ENCODE measurements around the gene STXBP1. TPM values are rescaled to one million over a fixed set of nuclear protein-coding genes. Genes with fewer than 3 reads are reported as not detected.

STXBP1 gene
- polyA plus RNA-seq, 3 donors = 0.27 to 0.59 TPM; not detected in 1

DNA sequence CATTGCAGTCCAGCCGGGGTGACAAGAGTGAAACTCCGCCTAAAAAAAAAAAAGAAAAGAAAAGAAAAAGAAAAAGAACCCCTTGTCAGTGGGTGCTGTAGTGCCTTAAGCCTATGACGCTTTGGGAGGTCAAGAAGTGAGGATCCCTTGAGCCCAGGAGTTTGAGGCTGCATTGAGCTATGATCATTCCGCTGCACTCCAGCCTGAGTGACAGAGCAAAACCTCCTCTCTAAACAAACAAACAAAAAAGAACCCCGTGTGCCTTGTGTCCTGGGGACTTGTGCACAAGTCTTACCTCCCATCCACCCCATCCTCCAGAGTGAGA lies 33.5 kb upstream of the STXBP1 start:
- peak overlapping the region; percentile 82 for H3K9ac ChIP-seq (ENCODE audit: insufficient read depth, low read length, poor library complexity, severe bottlenecking)
- H3K4me1 ChIP-seq (ENCODE audit: control insufficient read depth in 1 of 2, insufficient read depth in 2 of 2, low read length in 2 of 2) = peaks cover 84 to 86% of the 10 kb centered on the region in 2 donors
- intact Hi-C loops (cut with micrococcal nuclease) = no loop called here
- H3K9me3 Mint-ChIP-seq = no peaks in the 10 kb centered on the region
- WGBS (ENCODE audit: insufficient coverage) = 0% methylated on average over 3 of the region's 5 CpGs
- H3K27me3 ChIP-seq (ENCODE audit: control insufficient read depth in 2 of 2, insufficient read depth in 2 of 2, low read length in 2 of 2) = no peaks in the 10 kb centered on the region
- peak overlapping the region; percentile 10 for H2AFZ ChIP-seq (ENCODE audit: insufficient read depth, low read depth, low read length, poor library complexity, severe bottlenecking)
- no peak for TF ChIP-seq CTCF (IDR thresholded peaks at IDR 0.05)
- H3K4me2 ChIP-seq (replicated peaks; ENCODE audit: extremely low read depth, low read length, poor library complexity, severe bottlenecking) = peak overlapping the region; percentile 72
- peak overlapping the region; percentile 89 to 96 for H3K4me3 Mint-ChIP-seq
- peaks cover 0 to 4% (median 2%) of the 10 kb centered on the region in 3 donors for H3K27me3 Mint-ChIP-seq (ENCODE audit: low read depth in 3 of 3)
- peaks cover 14 to 15% of the 10 kb centered on the region in 2 donors for H3K36me3 Mint-ChIP-seq
- H3K36me3 ChIP-seq (replicated peaks in 1 of 2; ENCODE audit: control insufficient read depth in 1 of 2, insufficient read depth in 2 of 2, low read length in 2 of 2) = no peaks in the 10 kb centered on the region
- peaks cover 79% of the 10 kb centered on the region for H3K4me1 Mint-ChIP-seq
- H3K4me3 ChIP-seq (replicated peaks in 1 of 3; ENCODE audit: low read depth in 2 of 3, low read length in 3 of 3) = peak overlapping the region; percentile 30 to 74 (median 46)
- peaks cover 49% of the 10 kb centered on the region for H3K79me2 ChIP-seq (ENCODE audit: insufficient read depth, low read length)
- no peak for DNase-seq
- peak overlapping the region; percentile 96 to 99 for H3K27ac ChIP-seq (ENCODE audit: low read depth in 1 of 2, low read length in 2 of 2)
- no peaks in the 10 kb centered on the region for H3K9me3 ChIP-seq (replicated peaks in 1 of 2; ENCODE audit: control insufficient read depth in 1 of 2, insufficient read depth in 1 of 2, low read length in 2 of 2)
- no peaks in the 10 kb centered on the region for H4K20me1 ChIP-seq (ENCODE audit: insufficient read depth, low read length)
- H3K27ac Mint-ChIP-seq = peak overlapping the region; percentile 99 to 100 (median 100)

GRCh38 chr9:127578952-127579853 lies 32.9 kb upstream of the STXBP1 start:
- peaks cover 84 to 86% of the 10 kb centered on the region in 2 donors for H3K4me1 ChIP-seq (ENCODE audit: control insufficient read depth in 1 of 2, insufficient read depth in 2 of 2, low read length in 2 of 2)
- peak overlapping the region; percentile 72 for H3K4me2 ChIP-seq (replicated peaks; ENCODE audit: extremely low read depth, low read length, poor library complexity, severe bottlenecking)
- DNase-seq = peak; percentile 98 to 99 (median 98)
- peaks cover 49% of the 10 kb centered on the region for H3K79me2 ChIP-seq (ENCODE audit: insufficient read depth, low read length)
- H3K27ac ChIP-seq (ENCODE audit: low read depth in 1 of 2, low read length in 2 of 2) = peak overlapping the region; percentile 96 to 99
- no peaks in the 10 kb centered on the region for H3K9me3 ChIP-seq (replicated peaks in 1 of 2; ENCODE audit: control insufficient read depth in 1 of 2, insufficient read depth in 1 of 2, low read length in 2 of 2)
- peak overlapping the region; percentile 10 for H2AFZ ChIP-seq (ENCODE audit: insufficient read depth, low read depth, low read length, poor library complexity, severe bottlenecking)
- WGBS (ENCODE audit: insufficient coverage) = 22% methylated on average over 13 of the region's 21 CpGs
- H4K20me1 ChIP-seq (ENCODE audit: insufficient read depth, low read length) = no peaks in the 10 kb centered on the region
- H3K4me3 ChIP-seq (replicated peaks in 1 of 3; ENCODE audit: low read depth in 2 of 3, low read length in 3 of 3) = peak overlapping the region; percentile 33 to 74 (median 46)
- H3K36me3 ChIP-seq (replicated peaks in 1 of 2; ENCODE audit: control insufficient read depth in 1 of 2, insufficient read depth in 2 of 2, low read length in 2 of 2) = no peaks in the 10 kb centered on the region
- Mint-ChIP-seq H3K27me3 (ENCODE audit: low read depth in 3 of 3) (peaks cover 0 to 6% (median 2%) of the 10 kb centered on the region in 3 donors), H3K4me1 (peaks cover 79% of the 10 kb centered on the region), H3K4me3 (peak overlapping the region; percentile 89 to 96), H3K27ac (peak overlapping the region; percentile 99 to 100 (median 100)), H3K36me3 (peaks cover 14 to 15% of the 10 kb centered on the region in 2 donors), H3K9me3 (no peaks in the 10 kb centered on the region)
- no peak for TF ChIP-seq CTCF (IDR thresholded peaks at IDR 0.05)
- peak overlapping the region; percentile 82 for H3K9ac ChIP-seq (ENCODE audit: insufficient read depth, low read length, poor library complexity, severe bottlenecking)
- intact Hi-C loops (cut with micrococcal nuclease) = no loop called here
- no peaks in the 10 kb centered on the region for H3K27me3 ChIP-seq (ENCODE audit: control insufficient read depth in 2 of 2, insufficient read depth in 2 of 2, low read length in 2 of 2)
